Measurements from ENCODE around the gene SLC5A2.

Gene SLC5A2

GRCh38 chr16:31489616-31490584 is 7.0 kb downstream of the SLC5A2 start:
- no peak for DNase-seq
- Histone ChIP-seq H3K27me3 (ENCODE audit: insufficient read depth, low read depth, severe bottlenecking) (no peaks in the 10 kb centered on the region), H3K9me3 (ENCODE audit: severe bottlenecking) (no peaks in the 10 kb centered on the region), H3K36me3 (peaks cover 3% of the 10 kb centered on the region; the same call in 1 of the 2 replicates), H3K4me3 (ENCODE audit: low read depth, low read length) (no peak overlapping the region), H3K27ac (no peak overlapping the region)
- no peak for TF ChIP-seq CTCF (IDR thresholded peaks at IDR 0.05; ENCODE audit: low read depth, low read length)

GRCh38 chr16:31491778-31492418 is 9.0 kb downstream of the SLC5A2 start:
- no peak for DNase-seq
- Histone ChIP-seq H3K4me3 (ENCODE audit: low read depth, low read length) (no peak overlapping the region), H3K27ac (no peak overlapping the region), H3K36me3 (peaks cover 3% of the 10 kb centered on the region), H3K9me3 (ENCODE audit: severe bottlenecking) (no peaks in the 10 kb centered on the region), H3K27me3 (ENCODE audit: insufficient read depth, low read depth, severe bottlenecking) (no peaks in the 10 kb centered on the region)
- no peak for TF ChIP-seq CTCF (IDR thresholded peaks at IDR 0.05; ENCODE audit: low read depth, low read length)

- no peak overlapping the region for H3K27ac ChIP-seq
- H3K27me3 ChIP-seq (ENCODE audit: insufficient read depth, low read depth, severe bottlenecking): no peaks in the 10 kb centered on the region
- peaks cover 8% of the 10 kb centered on the region for H3K36me3 ChIP-seq
- H3K4me3 ChIP-seq (ENCODE audit: low read depth, low read length): no peak overlapping the region
- TF ChIP-seq CTCF (IDR thresholded peaks at IDR 0.05; ENCODE audit: low read depth, low read length): no peak
- DNase-seq: no peak
- H3K9me3 ChIP-seq (ENCODE audit: severe bottlenecking): no peaks in the 10 kb centered on the region
Observed at GRCh38 chr16:31493506-31494125, 10.7 kb downstream of the SLC5A2 start.

- no peaks in the 10 kb centered on the region for H3K9me3 ChIP-seq (ENCODE audit: severe bottlenecking)
- TF ChIP-seq CTCF (IDR thresholded peaks at IDR 0.05; ENCODE audit: low read depth, low read length): no peak
- H3K27me3 ChIP-seq (ENCODE audit: insufficient read depth, low read depth, severe bottlenecking): no peaks in the 10 kb centered on the region
- DNase-seq: no peak
- no peak overlapping the region for H3K27ac ChIP-seq
- H3K4me3 ChIP-seq (ENCODE audit: low read depth, low read length): no peak overlapping the region
- H3K36me3 ChIP-seq: peaks cover 8% of the 10 kb centered on the region
Observed at GRCh38 chr16:31496670-31497069, 13.7 kb downstream of the SLC5A2 start.

- DNase-seq: no peak
- Histone ChIP-seq H3K36me3 (peaks cover 8% of the 10 kb centered on the region), H3K27me3 (ENCODE audit: insufficient read depth, low read depth, severe bottlenecking) (no peaks in the 10 kb centered on the region), H3K4me3 (ENCODE audit: low read depth, low read length) (no peak overlapping the region), H3K9me3 (ENCODE audit: severe bottlenecking) (no peaks in the 10 kb centered on the region), H3K27ac (no peak overlapping the region)
- no peak for TF ChIP-seq CTCF (IDR thresholded peaks at IDR 0.05; ENCODE audit: low read depth, low read length)
Observed at GRCh38 chr16:31498493-31498892, 15.6 kb downstream of the SLC5A2 start.
